ENCODE results near the gene ANKRD36C. TPM values are rescaled to one million over a fixed set of nuclear protein-coding genes. Genes with fewer than 3 reads are reported as not detected.
"Not testable (repeated sequence)": the region's sequence is repeated elsewhere in the genome, so short reads cannot be mapped to it uniquely, and the experiment has no call there.

The ANKRD36C gene
- polyA plus RNA-seq, 4 donors = 0.27 to 8.3 (median 2.8) TPM; not detected in 1

- H3K9me3 ChIP-seq (ENCODE audit: control insufficient read depth in 2 of 2, insufficient read depth in 1 of 2, low read depth in 1 of 2, low read length in 1 of 2); H3K4me1 ChIP-seq (ENCODE audit: control insufficient read depth in 3 of 3, insufficient read depth in 2 of 3, low read depth in 1 of 3, low read length in 2 of 3); H3K36me3 ChIP-seq (ENCODE audit: control insufficient read depth in 3 of 3, insufficient read depth in 2 of 3, low read depth in 1 of 3, low read length in 3 of 3); FAIRE-seq; H3K4me3 ChIP-seq (ENCODE audit: low read depth in 1 of 3, low read length in 3 of 3); DNase-seq; H3K27me3 ChIP-seq (ENCODE audit: control insufficient read depth in 3 of 3, insufficient read depth in 3 of 3, low read length in 3 of 3); H3K27ac ChIP-seq (ENCODE audit: low read depth in 1 of 3, low read length in 2 of 3): not testable (repeated sequence)
- no CpG with 5 or more reads among the region's 2 CpGs for WGBS, 3 donors
These were observed 124.5 kb downstream of the ANKRD36C start for GRCh38 chr2:95867047-95867677.

DNA sequence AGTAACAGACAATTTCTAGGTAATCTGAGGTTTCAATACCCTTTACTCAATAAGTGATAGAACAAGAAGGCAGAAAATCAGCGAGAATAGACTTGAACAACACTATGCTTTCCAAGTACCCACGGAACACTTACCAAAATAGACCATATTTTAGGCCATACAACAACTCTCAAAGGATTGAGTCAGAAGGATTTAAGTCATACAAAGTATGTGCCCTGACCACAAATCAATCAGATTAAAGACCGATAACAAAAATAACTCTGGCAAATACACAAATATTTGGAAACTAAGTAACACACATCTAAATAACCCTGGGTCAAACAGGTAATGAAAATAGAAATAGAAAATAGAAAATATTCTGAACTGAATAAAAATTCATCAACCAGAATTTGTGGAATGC lies 129.5 kb downstream of the ANKRD36C start:
- not testable (repeated sequence) for H3K27me3 ChIP-seq (ENCODE audit: control insufficient read depth in 3 of 3, insufficient read depth in 3 of 3, low read length in 3 of 3); DNase-seq; H3K27ac ChIP-seq (ENCODE audit: low read depth in 1 of 3, low read length in 2 of 3); FAIRE-seq; H3K36me3 ChIP-seq (ENCODE audit: control insufficient read depth in 3 of 3, insufficient read depth in 2 of 3, low read depth in 1 of 3, low read length in 3 of 3); H3K4me1 ChIP-seq (ENCODE audit: control insufficient read depth in 3 of 3, insufficient read depth in 2 of 3, low read depth in 1 of 3, low read length in 2 of 3); H3K4me3 ChIP-seq (ENCODE audit: low read depth in 1 of 3, low read length in 3 of 3); H3K9me3 ChIP-seq (ENCODE audit: control insufficient read depth in 2 of 2, insufficient read depth in 1 of 2, low read depth in 1 of 2, low read length in 1 of 2)
- WGBS, 3 donors = 67 to 79% (median 75%) methylated on average over 2 to 3 of the region's 3 CpGs

DNA sequence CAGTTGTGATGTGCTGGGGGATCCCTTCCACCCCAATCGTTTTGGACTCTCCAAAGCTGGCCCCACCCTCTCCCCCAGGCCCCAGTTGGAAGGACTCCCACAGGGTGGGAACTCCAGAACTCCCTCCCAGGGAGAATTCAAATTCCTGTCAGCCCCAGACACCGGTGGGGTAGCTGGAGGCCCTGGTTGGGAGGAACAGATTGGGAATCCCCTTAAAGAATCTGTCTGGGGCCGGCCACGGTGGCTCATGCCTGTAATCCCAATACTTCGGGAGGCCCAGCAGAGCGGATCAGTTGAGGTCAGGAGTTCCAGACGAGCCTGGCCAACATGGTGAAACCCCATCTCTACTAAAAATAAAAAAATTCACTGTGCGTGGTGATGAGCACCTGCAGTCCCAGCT lies 155.5 kb downstream of the ANKRD36C start:
- Histone ChIP-seq H3K36me3 (ENCODE audit: control insufficient read depth in 3 of 3, insufficient read depth in 2 of 3, low read depth in 1 of 3, low read length in 3 of 3) (peaks cover 0 to 34% (median 6%) of the 10 kb centered on the region in 3 donors), H3K4me3 (ENCODE audit: low read depth in 1 of 3, low read length in 3 of 3) (no peak overlapping the region), H3K27ac (ENCODE audit: low read depth in 1 of 3, low read length in 2 of 3) (no peak overlapping the region), H3K27me3 (ENCODE audit: control insufficient read depth in 3 of 3, insufficient read depth in 3 of 3, low read length in 3 of 3) (no peaks in the 10 kb centered on the region), H3K9me3 (ENCODE audit: control insufficient read depth in 2 of 2, insufficient read depth in 1 of 2, low read depth in 1 of 2, low read length in 1 of 2) (peaks cover 1 to 19% of the 10 kb centered on the region in 2 donors), H3K4me1 (ENCODE audit: control insufficient read depth in 3 of 3, insufficient read depth in 2 of 3, low read depth in 1 of 3, low read length in 2 of 3) (no peaks in the 10 kb centered on the region)
- no peak for DNase-seq
- WGBS, 3 donors = 96 to 100% (median 96%) methylated on average over 8 of the region's 8 CpGs
- no peak for FAIRE-seq

- not testable (repeated sequence) for H3K27me3 ChIP-seq (ENCODE audit: control insufficient read depth in 3 of 3, insufficient read depth in 3 of 3, low read length in 3 of 3); H3K4me3 ChIP-seq (ENCODE audit: low read depth in 1 of 3, low read length in 3 of 3); H3K4me1 ChIP-seq (ENCODE audit: control insufficient read depth in 3 of 3, insufficient read depth in 2 of 3, low read depth in 1 of 3, low read length in 2 of 3); FAIRE-seq; DNase-seq; H3K27ac ChIP-seq (ENCODE audit: low read depth in 1 of 3, low read length in 2 of 3)
- Histone ChIP-seq H3K9me3 (ENCODE audit: control insufficient read depth in 2 of 2, insufficient read depth in 1 of 2, low read depth in 1 of 2, low read length in 1 of 2) (peaks cover 1 to 33% of the 10 kb centered on the region in 2 donors), H3K36me3 (ENCODE audit: control insufficient read depth in 3 of 3, insufficient read depth in 2 of 3, low read depth in 1 of 3, low read length in 3 of 3) (peaks cover 0 to 42% (median 6%) of the 10 kb centered on the region in 3 donors)
- 95 to 99% (median 97%) methylated on average over 12 of the region's 12 CpGs for WGBS, 3 donors
These were observed 157.3 kb downstream of the ANKRD36C start for GRCh38 chr2:95834077-95835013.

DNA sequence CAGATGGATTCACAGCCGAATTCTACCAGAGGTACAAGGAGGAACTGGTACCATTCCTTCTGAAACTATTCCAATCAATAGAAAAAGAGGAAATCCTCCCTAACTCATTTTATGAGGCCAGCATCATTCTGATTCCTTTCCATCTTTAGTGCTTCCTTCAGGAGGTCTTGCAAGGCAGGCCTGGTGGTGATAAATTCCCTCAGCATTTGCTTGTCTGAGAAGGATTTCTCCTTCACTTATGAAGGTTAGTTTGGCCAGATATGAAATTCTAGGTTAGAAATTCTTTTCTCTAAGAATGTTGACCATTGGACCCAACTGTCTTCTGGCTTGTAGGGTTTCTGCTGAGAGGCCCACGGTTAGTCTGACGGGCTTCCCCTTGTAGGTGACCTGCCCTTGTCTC lies 167.4 kb downstream of the ANKRD36C start:
- H3K36me3 ChIP-seq (ENCODE audit: control insufficient read depth in 3 of 3, insufficient read depth in 2 of 3, low read depth in 1 of 3, low read length in 3 of 3); DNase-seq; FAIRE-seq; H3K27me3 ChIP-seq (ENCODE audit: control insufficient read depth in 3 of 3, insufficient read depth in 3 of 3, low read length in 3 of 3); H3K27ac ChIP-seq (ENCODE audit: low read depth in 1 of 3, low read length in 2 of 3); H3K4me1 ChIP-seq (ENCODE audit: control insufficient read depth in 3 of 3, insufficient read depth in 2 of 3, low read depth in 1 of 3, low read length in 2 of 3); H3K4me3 ChIP-seq (ENCODE audit: low read depth in 1 of 3, low read length in 3 of 3): not testable (repeated sequence)
- H3K9me3 ChIP-seq (ENCODE audit: control insufficient read depth in 2 of 2, insufficient read depth in 1 of 2, low read depth in 1 of 2, low read length in 1 of 2) = peaks cover 1 to 33% of the 10 kb centered on the region in 2 donors
- WGBS, 3 donors = 90 to 97% (median 90%) methylated on average over 2 of the region's 3 CpGs

GRCh38 chr2:95817521-95817920 lies 174.1 kb downstream of the ANKRD36C start:
- H3K27me3 ChIP-seq (ENCODE audit: control insufficient read depth in 3 of 3, insufficient read depth in 3 of 3, low read length in 3 of 3); H3K4me1 ChIP-seq (ENCODE audit: control insufficient read depth in 3 of 3, insufficient read depth in 2 of 3, low read depth in 1 of 3, low read length in 2 of 3); H3K27ac ChIP-seq (ENCODE audit: low read depth in 1 of 3, low read length in 2 of 3); H3K36me3 ChIP-seq (ENCODE audit: control insufficient read depth in 3 of 3, insufficient read depth in 2 of 3, low read depth in 1 of 3, low read length in 3 of 3); DNase-seq; H3K4me3 ChIP-seq (ENCODE audit: low read depth in 1 of 3, low read length in 3 of 3); FAIRE-seq; H3K9me3 ChIP-seq (ENCODE audit: control insufficient read depth in 2 of 2, insufficient read depth in 1 of 2, low read depth in 1 of 2, low read length in 1 of 2): not testable (repeated sequence)
- 97 to 100% (median 99%) methylated on average over 2 of the region's 2 CpGs for WGBS, 3 donors

DNA sequence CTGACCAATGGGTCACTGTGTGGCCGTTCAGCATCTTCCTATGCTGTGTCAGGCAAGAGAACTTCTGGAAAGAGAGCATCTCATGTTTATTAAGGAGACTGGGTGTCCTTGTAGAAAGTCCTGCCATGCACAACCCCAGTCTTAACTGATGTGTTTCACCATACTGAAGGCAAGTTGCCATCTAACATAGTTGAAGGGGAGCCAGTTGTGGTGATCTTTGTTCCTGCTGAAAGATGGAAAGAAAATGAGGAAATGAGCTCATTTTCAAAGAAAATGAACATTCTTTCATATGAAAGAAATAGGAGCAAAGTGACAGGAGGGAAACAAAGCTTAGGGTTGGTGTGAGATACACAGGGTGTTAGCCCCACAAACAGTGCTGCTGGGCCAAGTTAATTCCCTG lies 178.3 kb downstream of the ANKRD36C start:
- H3K27me3 ChIP-seq (ENCODE audit: control insufficient read depth in 3 of 3, insufficient read depth in 3 of 3, low read length in 3 of 3); H3K36me3 ChIP-seq (ENCODE audit: control insufficient read depth in 3 of 3, insufficient read depth in 2 of 3, low read depth in 1 of 3, low read length in 3 of 3); FAIRE-seq; H3K4me3 ChIP-seq (ENCODE audit: low read depth in 1 of 3, low read length in 3 of 3); H3K4me1 ChIP-seq (ENCODE audit: control insufficient read depth in 3 of 3, insufficient read depth in 2 of 3, low read depth in 1 of 3, low read length in 2 of 3); H3K27ac ChIP-seq (ENCODE audit: low read depth in 1 of 3, low read length in 2 of 3); H3K9me3 ChIP-seq (ENCODE audit: control insufficient read depth in 2 of 2, insufficient read depth in 1 of 2, low read depth in 1 of 2, low read length in 1 of 2); DNase-seq: not testable (repeated sequence)
- WGBS, 3 donors = 78 to 83% (median 81%) methylated on average over 1 of the region's 1 CpG

- H3K27ac ChIP-seq (ENCODE audit: low read depth in 1 of 3, low read length in 2 of 3) = no peak overlapping the region
- no peak overlapping the region for H3K4me3 ChIP-seq (ENCODE audit: low read depth in 1 of 3, low read length in 3 of 3)
- no peak for DNase-seq
- H3K27me3 ChIP-seq (ENCODE audit: control insufficient read depth in 3 of 3, insufficient read depth in 3 of 3, low read length in 3 of 3) = no peaks in the 10 kb centered on the region
- peaks cover 0 to 4% of the 10 kb centered on the region in 2 donors for H3K9me3 ChIP-seq (ENCODE audit: control insufficient read depth in 2 of 2, insufficient read depth in 1 of 2, low read depth in 1 of 2, low read length in 1 of 2)
- H3K36me3 ChIP-seq (ENCODE audit: control insufficient read depth in 3 of 3, insufficient read depth in 2 of 3, low read depth in 1 of 3, low read length in 3 of 3) = no peaks in the 10 kb centered on the region
- FAIRE-seq = no peak
- H3K4me1 ChIP-seq (ENCODE audit: control insufficient read depth in 3 of 3, insufficient read depth in 2 of 3, low read depth in 1 of 3, low read length in 2 of 3) = no peaks in the 10 kb centered on the region
- WGBS, 3 donors = 93 to 96% (median 95%) methylated on average over 14 of the region's 14 CpGs
These were observed 191.7 kb downstream of the ANKRD36C start for GRCh38 chr2:95799892-95800291.
